IgD-negative memory B cell (primary cell): ENCODE measurements around the gene CCDC141. TPM values are rescaled to one million over a fixed set of nuclear protein-coding genes. Genes with fewer than 3 reads are reported as not detected.

Experiments
- H3K27ac Mint-ChIP-seq, 3 donors: one replicate each; pipeline ENCODE4 v1.8.0; 2020 to 2022; ENCODE audit warnings: mild to moderate bottlenecking in 3 of 3, mixed read lengths in 3 of 3, moderate library complexity in 1 of 3
- H3K27me3 Mint-ChIP-seq: one replicate; pipeline ENCODE4 v1.8.0; 2021; ENCODE audit warnings: mixed read lengths
- H3K36me3 Mint-ChIP-seq: one replicate; pipeline ENCODE4 v1.8.0; 2020; ENCODE audit warnings: mild to moderate bottlenecking, mixed read lengths
- H3K4me1 Mint-ChIP-seq, 3 donors: one replicate each; pipeline ENCODE4 v1.8.0; 2020 to 2022; ENCODE audit warnings: mixed read lengths in 3 of 3, mild to moderate bottlenecking in 1 of 3
- H3K4me3 Mint-ChIP-seq, 4 donors: one replicate each; pipeline ENCODE4 v1.8.0; 2020 to 2022; ENCODE audit warnings: mild to moderate bottlenecking in 4 of 4, mixed read lengths in 4 of 4, moderate library complexity in 3 of 4
- H3K9me3 Mint-ChIP-seq, 3 donors: one replicate each; pipeline ENCODE4 v1.8.0; 2020 to 2021; ENCODE audit warnings: mixed read lengths in 3 of 3, mild to moderate bottlenecking in 1 of 3
- polyA plus RNA-seq: library from polyadenylated mRNA; unstranded; fragments of 300-500 nt; fragmentation: Illumina TruSeq; gene quantifications from one replicate; pipeline ENCODE4 v1.2.3, GENCODE V29; 2021

Gene CCDC141
- polyA plus RNA-seq, 1 donor from 2014 or later, result 15.4 TPM

DNA sequence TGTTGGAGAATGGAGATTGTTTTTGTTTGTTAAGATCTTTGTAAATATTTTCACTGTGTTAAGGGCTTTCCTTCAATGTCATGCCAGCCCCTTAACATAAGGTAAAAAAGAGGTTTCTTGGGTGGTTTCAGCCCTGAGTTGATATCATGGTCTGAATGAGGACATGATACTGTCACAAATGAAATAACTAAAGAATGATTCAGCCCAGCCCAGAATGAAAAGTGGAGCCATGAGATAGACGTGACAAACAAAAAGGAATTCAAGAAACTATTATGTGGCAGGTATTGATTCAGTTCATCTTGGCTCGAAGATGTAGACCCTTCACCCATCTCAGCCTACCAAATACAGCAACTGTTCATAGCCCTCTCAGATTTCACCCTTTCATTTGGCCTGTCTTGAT lies 154.1 kb downstream of the CCDC141 start:
- H3K36me3 Mint-ChIP-seq, result peaks cover 3% of the 10 kb centered on the region

DNA sequence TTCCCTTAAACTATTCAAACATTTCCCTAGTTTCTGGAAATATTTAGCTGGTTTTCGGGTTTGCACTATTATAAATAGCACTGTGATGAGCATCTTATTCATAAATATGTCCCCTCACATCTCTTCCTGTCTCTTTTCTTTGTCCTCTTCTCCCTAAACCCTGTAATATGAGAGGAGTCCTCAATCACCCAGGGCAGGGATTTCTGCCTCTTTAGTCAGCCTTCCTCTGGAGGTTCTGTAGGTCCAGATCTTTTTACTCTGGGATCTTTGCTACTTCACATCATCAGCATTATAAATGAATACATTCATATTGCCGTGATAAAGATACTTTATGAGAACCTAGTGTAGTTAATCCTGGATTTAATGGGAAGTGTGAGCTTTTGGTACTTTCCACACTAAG lies 154.8 kb downstream of the CCDC141 start:
- Mint-ChIP-seq H3K4me3 (no peak overlapping the region), H3K36me3 (peaks cover 1% of the 10 kb centered on the region), H3K27me3 (no peaks in the 10 kb centered on the region), H3K9me3 (no peaks in the 10 kb centered on the region), H3K4me1 (no peaks in the 10 kb centered on the region), H3K27ac (no peak overlapping the region)

More for the DNA sequence above, 154.1 kb downstream of the CCDC141 start:
- Mint-ChIP-seq H3K4me3 (no peak overlapping the region), H3K27me3 (no peaks in the 10 kb centered on the region), H3K9me3 (no peaks in the 10 kb centered on the region), H3K27ac (no peak overlapping the region), H3K4me1 (no peaks in the 10 kb centered on the region)

DNA sequence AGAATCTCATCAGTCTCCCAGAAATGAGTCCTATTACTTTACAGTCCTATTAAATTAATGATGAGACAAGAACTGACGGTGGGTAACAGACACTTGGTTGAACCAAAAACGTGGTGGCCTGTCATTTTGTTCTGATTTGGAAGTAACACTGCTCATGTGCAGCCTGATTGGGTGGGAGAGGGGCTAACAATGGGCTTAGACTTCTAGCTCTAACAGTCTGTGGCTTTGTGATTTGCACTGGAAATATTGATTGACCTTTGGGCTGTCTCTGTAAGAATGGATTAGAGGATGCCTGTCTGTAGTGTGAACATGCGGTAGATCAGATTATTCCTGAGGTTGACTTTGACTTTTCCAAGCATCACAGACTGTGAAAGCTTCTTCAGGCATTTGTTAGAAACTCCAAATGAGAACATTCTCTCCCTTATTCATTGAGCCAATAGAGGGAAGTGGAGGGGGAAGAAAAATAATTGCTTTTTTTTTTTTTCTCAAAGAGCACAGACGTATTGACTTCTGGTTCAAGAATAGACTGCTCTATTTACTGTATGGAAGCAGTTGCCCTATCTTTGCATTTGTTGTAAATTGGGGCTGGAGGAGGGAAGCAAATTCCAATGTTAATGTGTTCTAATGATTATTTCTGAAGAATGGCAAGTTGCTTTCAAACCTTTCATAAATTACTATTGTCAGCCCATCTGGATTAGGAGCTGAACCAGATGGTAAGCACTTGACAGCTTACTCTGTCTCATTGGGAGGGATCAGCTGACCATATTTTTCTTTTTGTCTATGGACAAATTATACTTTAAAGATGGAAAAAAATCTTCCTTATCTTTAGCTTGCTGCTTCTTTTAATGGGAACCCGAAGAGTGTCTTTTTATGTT lies 156.9 kb downstream of the CCDC141 start:
- H3K27ac Mint-ChIP-seq, result no peak overlapping the region
- H3K36me3 Mint-ChIP-seq, result peaks cover 1% of the 10 kb centered on the region
- H3K4me1 Mint-ChIP-seq, result no peaks in the 10 kb centered on the region
- H3K9me3 Mint-ChIP-seq, result no peaks in the 10 kb centered on the region
- H3K4me3 Mint-ChIP-seq, result no peak overlapping the region
- H3K27me3 Mint-ChIP-seq, result no peaks in the 10 kb centered on the region

DNA sequence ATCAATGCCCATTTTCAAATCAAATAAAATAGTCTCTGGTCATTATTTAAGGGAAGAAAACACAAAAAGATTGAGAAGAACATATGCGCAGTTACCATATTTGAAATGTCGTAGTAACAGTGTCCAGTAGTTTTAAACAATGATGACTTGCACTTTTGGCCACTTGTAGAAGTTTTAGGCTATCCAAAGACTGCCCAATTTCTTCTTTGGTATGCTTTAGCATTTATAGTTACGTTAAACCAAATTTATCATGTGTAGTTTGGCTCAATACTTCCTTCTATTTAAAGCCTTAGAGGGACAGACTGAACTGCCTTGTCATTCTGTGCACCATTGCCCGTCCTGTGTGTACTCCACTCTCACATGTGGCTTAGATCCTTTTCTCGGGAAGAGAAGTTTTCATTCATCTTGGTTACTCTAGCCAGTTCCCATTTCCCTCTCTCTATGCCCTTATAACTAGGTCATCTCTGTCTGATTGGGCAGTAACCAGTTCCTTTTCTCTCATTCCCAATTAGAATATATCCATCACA lies 157.9 kb downstream of the CCDC141 start:
- Mint-ChIP-seq H3K27me3 (no peaks in the 10 kb centered on the region), H3K4me1 (no peaks in the 10 kb centered on the region), H3K9me3 (no peaks in the 10 kb centered on the region), H3K4me3 (no peak overlapping the region), H3K36me3 (peaks cover 1% of the 10 kb centered on the region), H3K27ac (no peak overlapping the region)

DNA sequence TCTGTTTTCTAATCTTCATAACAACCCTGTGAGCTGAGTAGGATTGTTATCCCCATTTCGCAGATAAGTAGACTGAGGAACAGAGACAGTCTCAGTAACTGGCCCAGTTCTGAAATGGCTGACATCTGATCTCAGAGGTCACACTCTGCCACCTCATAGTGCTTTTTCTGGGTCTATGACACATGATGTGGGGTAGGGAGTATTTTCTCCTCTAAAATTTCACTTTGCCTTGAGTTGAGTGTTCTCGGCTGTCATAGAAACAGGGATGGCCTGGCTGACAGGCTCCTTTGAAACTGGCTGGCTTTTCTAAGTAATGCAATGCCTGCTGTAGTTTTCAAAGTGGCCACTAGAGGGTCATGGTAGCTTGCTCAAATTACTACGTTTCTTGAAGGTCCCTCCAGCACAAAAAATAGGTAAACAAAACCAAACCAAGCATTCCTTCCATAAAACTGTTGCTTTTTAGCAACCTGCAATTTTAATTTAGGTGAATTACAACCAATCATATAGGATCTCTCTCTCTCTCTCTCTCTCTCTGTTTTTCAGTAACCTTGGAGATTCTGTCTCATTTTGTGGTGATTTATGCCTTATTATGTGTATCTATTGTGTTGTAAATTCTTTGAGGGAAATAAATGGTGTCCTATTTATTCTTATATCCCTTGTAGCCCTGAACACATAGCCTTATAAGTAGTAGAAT lies 158.5 kb downstream of the CCDC141 start:
- Mint-ChIP-seq H3K4me1 (no peaks in the 10 kb centered on the region), H3K36me3 (no peaks in the 10 kb centered on the region), H3K4me3 (no peak overlapping the region), H3K9me3 (no peaks in the 10 kb centered on the region), H3K27me3 (no peaks in the 10 kb centered on the region), H3K27ac (no peak overlapping the region)

DNA sequence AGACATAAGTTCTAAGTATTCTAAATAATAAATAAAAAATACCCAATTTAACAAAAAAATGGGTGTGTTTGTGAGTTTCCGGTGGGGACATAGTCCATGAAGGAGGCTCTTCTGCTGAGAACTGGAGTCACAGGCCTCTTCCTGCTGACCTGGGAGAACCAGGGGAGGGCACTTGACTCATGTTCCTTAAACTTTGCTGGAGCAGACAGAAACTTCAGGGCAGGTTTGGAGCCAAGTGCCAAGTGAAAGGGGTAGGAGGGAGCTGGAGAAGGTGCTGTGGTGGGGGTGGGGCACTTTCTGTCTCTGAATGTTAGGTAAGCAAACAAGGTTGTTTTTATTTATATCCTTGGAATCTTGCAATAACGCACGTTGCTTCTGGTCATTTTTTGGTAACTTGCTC lies 163.9 kb downstream of the CCDC141 start:
- H3K36me3 Mint-ChIP-seq, result peaks cover 5% of the 10 kb centered on the region
- H3K27ac Mint-ChIP-seq, result peak overlapping the region in 1 of 3 donors; percentile 91

DNA sequence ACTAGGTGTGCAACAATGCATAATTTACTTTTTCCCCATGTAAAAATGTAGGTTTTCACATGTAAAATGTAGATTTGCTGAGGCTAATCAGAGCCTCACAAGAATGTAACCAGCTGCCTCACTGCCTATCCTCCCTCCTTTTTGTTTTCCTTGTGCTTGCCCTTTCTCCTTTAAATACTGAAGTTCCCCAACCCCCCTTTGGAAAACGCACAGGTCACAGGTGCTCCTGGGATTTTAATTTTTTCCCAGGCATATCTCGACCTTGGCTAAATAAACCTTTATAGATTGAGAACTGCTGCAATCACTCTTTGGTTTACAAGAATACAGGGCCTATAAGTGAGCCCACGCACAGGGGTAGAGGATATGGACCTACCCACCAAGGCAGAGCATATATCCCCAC lies 165.5 kb downstream of the CCDC141 start:
- H3K27ac Mint-ChIP-seq, result no peak overlapping the region
- no peak overlapping the region for H3K4me3 Mint-ChIP-seq
- H3K4me1 Mint-ChIP-seq, result no peaks in the 10 kb centered on the region
- H3K9me3 Mint-ChIP-seq, result no peaks in the 10 kb centered on the region
- H3K36me3 Mint-ChIP-seq, result peaks cover 5% of the 10 kb centered on the region
- H3K27me3 Mint-ChIP-seq, result no peaks in the 10 kb centered on the region

More for the DNA sequence above, 163.9 kb downstream of the CCDC141 start:
- H3K27me3 Mint-ChIP-seq, result no peaks in the 10 kb centered on the region
- H3K4me1 Mint-ChIP-seq, result no peaks in the 10 kb centered on the region
- no peak overlapping the region for H3K4me3 Mint-ChIP-seq
- no peaks in the 10 kb centered on the region for H3K9me3 Mint-ChIP-seq

DNA sequence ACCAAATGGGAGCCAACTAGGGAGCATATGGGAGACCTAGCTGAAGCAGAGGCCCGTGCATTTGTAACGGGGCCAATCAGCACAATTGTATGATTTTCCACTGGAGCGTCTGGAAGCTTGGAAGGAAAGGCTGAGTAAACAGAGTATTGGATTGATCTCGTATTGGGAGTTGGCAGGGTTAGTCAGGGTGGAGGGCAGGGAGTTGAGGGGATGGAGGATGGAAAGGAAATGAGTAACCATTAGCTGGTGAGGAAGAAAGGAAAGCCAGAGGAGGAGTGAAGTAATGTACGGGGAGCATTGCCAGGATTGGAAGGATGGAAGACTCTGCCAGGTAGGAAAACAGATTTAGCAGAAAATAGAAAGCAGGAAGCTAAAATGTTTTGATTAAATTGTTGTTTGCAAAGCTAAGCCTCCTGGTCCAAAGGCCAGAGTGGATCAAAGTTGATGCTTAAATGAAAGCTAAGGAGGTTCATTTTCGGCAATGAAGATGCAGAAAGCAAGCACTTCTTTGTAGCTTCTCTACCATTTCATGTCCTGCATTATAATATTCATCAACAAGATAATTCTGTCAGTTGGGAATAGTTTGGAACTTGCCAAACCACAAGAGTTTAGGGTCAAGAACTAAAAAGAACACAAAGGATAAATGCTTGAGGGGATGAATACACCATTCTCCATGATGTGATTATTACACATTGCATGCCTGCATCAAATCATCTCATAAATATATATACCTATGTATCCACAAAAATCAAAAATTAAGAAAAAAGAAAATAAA lies 167.1 kb downstream of the CCDC141 start:
- Mint-ChIP-seq H3K27ac (no peak overlapping the region), H3K4me3 (no peak overlapping the region), H3K36me3 (peaks cover 5% of the 10 kb centered on the region), H3K9me3 (no peaks in the 10 kb centered on the region), H3K27me3 (no peaks in the 10 kb centered on the region), H3K4me1 (no peaks in the 10 kb centered on the region)

DNA sequence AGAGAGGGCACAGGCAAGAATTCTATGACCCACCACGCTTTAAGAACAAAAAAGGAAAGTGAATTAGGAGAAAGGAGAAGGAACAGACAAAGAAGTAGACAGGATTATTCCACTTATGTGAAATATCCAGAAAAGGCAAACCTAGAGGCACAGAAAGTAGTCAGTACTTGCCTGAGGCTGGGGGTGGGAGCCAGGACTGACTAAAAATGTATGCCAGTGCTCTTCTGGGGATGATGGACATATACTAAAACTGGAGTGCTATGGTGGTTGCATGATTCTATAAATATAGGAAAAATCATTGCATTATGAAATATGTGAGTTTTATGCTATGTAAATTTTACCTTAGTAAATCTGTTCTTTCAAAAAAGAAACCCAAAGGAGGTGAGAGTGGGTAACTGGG lies 168.9 kb downstream of the CCDC141 start:
- Mint-ChIP-seq H3K9me3 (no peaks in the 10 kb centered on the region), H3K27ac (no peak overlapping the region), H3K27me3 (no peaks in the 10 kb centered on the region), H3K4me3 (no peak overlapping the region), H3K4me1 (no peaks in the 10 kb centered on the region), H3K36me3 (peaks cover 6% of the 10 kb centered on the region)

DNA sequence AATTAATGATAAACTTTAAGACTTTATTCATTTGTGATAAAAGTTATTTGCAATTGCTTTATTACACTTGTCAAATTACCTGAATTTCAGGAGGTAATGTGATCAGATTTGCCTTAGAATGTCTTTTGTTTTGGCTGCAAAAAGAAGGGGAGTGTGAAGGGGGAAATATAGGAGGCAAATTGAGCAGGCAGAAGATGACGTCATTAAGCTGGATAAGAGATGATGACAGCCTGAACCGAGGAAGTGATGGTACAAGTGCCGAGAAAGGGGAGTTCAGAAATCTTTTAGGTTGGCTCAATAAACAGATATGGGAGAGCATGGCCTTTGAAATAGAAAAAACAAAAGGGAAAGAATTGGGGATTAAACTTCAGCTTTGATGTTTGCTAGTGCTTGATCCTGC lies 169.7 kb downstream of the CCDC141 start:
- Mint-ChIP-seq H3K9me3 (no peaks in the 10 kb centered on the region), H3K4me1 (no peaks in the 10 kb centered on the region), H3K4me3 (no peak overlapping the region), H3K27ac (no peak overlapping the region), H3K36me3 (peaks cover 12% of the 10 kb centered on the region), H3K27me3 (no peaks in the 10 kb centered on the region)

DNA sequence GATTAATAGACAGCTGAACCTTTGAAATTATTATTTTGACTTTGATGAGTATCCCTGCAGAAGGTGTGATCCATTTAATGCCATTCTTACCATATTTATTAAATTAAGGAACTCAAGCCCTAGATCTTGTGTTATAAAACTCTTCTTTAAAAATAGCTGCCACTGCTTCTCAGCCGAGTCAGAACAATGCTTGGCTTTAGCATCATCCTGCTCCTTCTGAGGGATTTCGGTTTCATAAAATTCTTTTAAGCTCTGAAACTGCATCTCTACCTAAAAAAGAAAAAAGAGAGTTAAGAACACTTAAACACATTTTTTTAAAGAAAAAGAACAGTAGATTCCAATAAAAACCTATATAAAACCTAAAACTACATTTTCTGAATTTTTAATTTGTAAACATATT lies 172.1 kb downstream of the CCDC141 start:
- Mint-ChIP-seq H3K27ac (no peak overlapping the region), H3K4me1 (no peaks in the 10 kb centered on the region), H3K4me3 (no peak overlapping the region), H3K36me3 (peaks cover 14% of the 10 kb centered on the region), H3K9me3 (no peaks in the 10 kb centered on the region), H3K27me3 (no peaks in the 10 kb centered on the region)

DNA sequence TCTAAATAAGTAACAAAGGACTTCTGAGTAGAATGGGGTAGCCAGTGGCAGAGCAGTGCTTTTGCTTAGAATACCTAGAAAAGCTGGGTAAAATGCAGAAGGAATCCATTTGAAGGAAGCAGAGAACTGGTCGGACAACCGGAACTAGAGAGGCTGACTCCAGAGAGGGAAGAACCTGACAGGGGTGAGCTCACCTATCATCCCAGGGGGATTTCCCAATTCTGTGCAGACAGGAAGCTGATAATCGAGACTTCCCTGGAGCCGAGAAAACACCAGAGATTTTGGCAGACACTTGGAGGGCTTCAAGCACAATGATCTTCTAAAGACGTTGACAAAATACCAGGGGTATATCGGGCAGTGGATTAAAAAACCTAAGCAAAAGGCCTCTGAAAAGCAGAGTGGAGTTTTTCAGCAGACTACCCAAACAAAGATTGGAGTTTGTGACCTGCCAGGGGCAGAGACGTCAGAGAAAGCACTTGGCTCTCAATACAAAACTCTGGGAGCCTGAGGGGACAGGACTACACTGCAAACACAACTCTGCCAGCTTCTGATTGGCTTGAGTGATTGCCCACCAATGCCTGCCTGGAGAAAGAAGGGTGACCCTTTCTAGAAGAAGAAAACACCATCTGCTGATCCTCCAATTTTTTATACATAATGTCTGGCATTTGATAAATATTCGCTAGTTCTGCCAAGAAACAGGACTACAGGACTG lies 175.3 kb downstream of the CCDC141 start:
- Mint-ChIP-seq H3K36me3 (peaks cover 15% of the 10 kb centered on the region), H3K4me1 (peaks cover 0 to 1% (median 0%) of the 10 kb centered on the region in 3 donors), H3K4me3 (no peak overlapping the region), H3K27ac (no peak overlapping the region), H3K27me3 (no peaks in the 10 kb centered on the region), H3K9me3 (no peaks in the 10 kb centered on the region)

DNA sequence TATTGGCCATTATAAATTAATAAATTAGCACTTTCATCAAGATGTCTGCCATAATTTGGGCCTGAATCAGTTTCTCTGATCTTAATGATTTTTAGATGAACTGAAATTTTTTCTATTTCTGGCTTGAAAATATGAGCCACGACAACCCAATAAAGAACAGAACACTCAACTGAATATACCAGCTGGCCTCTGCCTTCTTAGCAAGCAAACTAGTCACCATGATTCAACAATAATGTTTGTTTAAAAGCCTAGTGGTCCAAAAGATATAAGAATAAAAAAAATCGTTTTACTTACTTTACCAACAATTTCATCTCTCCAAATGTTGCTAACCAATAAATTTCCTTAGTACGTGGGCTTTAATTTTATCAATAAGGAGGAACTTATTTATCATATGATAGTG lies 176.0 kb downstream of the CCDC141 start:
- Mint-ChIP-seq H3K4me1 (peaks cover 0 to 1% (median 0%) of the 10 kb centered on the region in 3 donors), H3K36me3 (peaks cover 15% of the 10 kb centered on the region), H3K27ac (no peak overlapping the region), H3K4me3 (no peak overlapping the region), H3K9me3 (no peaks in the 10 kb centered on the region), H3K27me3 (no peaks in the 10 kb centered on the region)

DNA sequence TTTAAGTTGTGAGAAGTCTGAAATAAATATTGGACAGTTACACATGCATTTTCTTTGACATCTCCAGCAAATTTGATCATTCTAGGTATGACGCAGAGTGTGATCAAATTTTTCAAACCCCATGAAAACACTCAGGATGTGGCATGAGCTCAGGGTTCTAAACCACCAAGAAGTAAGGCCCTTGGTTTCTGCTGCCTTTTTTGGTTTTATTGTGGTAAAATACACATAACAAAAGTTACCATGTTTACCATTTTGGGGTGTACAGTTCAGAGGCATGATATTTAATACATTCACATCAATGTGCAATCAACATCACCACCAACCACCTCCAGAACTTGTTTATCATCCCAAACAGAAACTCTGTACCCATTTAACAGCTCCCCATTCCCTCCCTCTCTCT lies 178.4 kb downstream of the CCDC141 start:
- Mint-ChIP-seq H3K27ac (peak overlapping the region in 1 of 3 donors; percentile 10), H3K4me1 (peaks cover 0 to 4% (median 0%) of the 10 kb centered on the region in 3 donors), H3K27me3 (no peaks in the 10 kb centered on the region), H3K9me3 (no peaks in the 10 kb centered on the region), H3K4me3 (no peak overlapping the region), H3K36me3 (peaks cover 20% of the 10 kb centered on the region)
